ENCODE data around the gene CRAMP1.
"Not testable (repeated sequence)": the region's sequence is repeated elsewhere in the genome, so short reads cannot be mapped to it uniquely, and the experiment has no call there.

CRAMP1 gene

GRCh38 chr16:1612320-1613111, at the start of gene CRAMP1:
TSS of gene CRAMP1 (plus strand) at chr16:1612360. CDS start at chr16:1614640, 2,280 bp downstream.
- DNase-seq, result no peak

DNA sequence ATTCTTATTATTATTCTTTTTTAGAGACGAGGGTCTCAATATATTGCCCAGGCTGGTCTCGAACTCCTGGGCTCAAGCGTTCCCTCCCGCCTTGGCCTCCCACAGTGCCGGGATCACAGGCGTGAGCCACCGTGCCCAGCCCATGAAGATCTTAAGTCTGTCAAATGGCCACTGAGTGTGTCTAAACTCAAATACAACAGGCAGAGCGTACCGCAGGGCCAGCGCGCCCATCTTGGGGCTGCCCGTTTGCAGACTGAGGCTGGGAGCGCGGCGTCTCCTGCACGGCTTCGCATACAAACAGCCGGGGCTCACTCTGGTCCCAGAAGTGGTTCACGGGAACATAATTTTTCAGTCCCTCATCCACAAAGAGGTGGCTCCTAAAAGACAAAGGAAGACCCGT, 48.4 kb upstream of the CRAMP1 start:
- DNase-seq, result no peak

DNA sequence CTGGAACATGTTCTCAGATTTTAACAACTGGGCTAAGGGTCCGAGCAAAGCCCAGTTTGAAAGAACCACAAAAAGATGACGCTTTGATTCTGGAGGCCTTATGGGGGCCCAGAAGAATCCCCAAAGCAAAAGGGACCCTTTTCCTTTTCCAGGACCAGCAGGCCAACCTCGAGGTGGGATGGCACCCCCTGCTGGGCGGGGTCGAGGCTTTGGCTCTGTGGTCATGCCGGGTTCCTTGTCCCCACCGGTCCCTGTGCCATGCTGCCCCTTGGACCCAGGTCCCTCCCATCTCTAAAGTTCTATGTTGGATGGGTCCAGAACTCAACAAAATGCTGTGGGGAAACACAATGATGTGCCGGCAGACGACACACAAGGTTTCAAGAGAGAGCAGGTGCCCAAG, 47.8 kb upstream of the CRAMP1 start:
- no peak for DNase-seq

GRCh38 chr16:1565083-1565805, 46.9 kb upstream of the CRAMP1 start:
- no peak for DNase-seq

DNA sequence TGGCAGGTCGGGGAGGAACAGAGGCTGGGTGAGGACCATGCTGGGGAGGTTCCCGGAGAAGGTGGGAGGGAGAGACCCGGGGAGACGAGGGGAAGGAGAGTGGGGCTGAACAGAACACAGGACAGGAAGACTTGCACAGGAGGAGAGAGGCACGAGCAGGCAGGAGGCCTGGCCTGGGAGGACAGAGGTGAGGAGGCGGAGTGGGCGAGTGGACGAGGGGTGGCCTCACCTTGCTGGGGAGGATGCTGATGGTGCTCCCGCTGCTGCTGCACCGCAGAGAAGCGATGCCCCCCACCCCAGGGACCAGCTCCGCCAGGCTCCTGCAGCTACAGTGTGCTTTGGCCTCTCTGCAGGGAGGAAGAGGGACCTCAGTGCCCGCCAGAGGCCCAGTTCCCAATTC, 44.2 kb upstream of the CRAMP1 start:
- no peak for DNase-seq

GRCh38 chr16:1571012-1571671, 41.0 kb upstream of the CRAMP1 start:
- no peak for DNase-seq

DNA sequence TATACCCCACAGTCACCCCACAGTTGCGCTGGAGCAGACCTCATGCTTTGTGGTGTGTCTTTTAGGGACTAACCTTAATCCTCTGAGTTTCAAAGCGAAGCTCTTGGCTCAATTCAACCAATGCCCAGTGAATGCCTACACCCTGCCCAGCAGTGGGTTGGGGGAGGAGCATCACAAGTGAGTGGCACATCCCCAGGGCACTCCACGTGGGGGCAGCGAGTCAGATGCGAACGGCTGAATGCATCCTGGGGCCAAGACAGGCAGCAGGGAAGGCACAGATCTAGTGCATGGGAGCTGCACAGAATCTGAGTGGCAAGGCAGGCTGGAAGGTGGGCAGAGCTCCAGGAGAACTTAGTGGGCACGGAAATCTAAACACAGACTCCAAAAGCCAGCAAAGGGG, 39.5 kb upstream of the CRAMP1 start:
- no peak for DNase-seq

GRCh38 chr16:1573301-1573700, 38.9 kb upstream of the CRAMP1 start:
- DNase-seq, result no peak

GRCh38 chr16:1575578-1575977, 36.6 kb upstream of the CRAMP1 start:
- DNase-seq, result no peak

DNA sequence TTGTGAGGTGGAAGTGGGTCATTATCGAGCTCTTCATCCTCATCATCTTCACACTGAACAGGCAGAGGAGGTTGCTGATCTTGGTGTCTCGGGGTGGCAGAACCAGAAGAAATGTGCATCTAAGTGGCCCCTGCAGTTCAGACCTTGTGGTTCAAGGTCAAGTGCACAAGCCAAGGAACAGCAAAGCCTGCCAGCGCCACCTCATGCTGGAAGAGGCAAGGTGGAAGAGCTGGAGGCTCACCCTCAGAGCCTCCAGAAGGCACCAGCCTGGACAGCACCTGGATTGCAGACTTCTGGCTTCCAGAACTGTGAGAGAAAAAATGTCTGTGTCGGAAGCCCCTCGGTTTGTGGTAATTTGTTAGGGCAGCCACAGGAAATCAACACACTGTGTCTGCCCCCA, 32.9 kb upstream of the CRAMP1 start:
- DNase-seq, result no peak

- DNase-seq, result no peak
These were observed 31.9 kb upstream of the CRAMP1 start for GRCh38 chr16:1580256-1580655.

DNA sequence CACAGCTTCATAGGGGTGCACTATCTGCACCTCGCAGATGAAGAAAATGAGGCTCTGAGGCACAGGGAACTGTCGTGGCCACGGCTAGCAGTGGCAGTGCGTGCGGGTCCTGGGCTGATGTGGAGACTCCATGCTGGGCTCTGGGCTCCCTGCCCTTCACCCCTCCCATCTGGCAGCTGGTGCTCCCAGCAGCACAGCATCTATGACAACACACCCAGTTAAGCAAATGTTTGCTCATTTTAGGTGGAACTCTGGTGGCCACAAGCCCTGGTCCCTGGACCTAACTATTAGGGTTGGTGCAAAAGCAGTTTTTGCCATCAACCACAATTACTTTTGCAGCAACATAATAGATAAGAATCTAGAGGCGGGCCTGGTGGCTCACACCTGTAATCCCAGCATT, 31.2 kb upstream of the CRAMP1 start:
- no peak for DNase-seq

DNA sequence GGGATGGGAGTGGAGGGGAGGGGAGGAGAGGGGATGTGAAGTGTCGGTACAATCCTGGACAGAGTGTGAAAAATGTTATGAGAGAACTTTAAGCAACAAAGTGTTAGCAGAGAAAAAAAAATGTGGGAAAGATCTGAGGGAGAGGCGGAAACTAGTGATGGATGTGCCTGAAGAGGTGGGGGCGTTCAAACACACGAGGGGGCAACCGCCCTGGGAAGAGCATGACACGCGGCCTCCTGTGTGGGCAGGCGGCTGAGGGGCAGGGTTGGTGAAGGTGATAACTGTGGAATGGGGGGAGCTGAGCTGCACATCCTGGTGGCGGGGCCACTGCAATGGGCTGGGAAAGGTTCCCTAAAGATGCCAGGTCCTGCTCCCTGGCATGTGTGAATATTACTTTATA, 30.4 kb upstream of the CRAMP1 start:
- no peak for DNase-seq

- no peak for DNase-seq
These were observed 29.0 kb upstream of the CRAMP1 start for GRCh38 chr16:1583180-1583579.

- no peak for DNase-seq
These were observed 27.2 kb upstream of the CRAMP1 start for GRCh38 chr16:1584926-1585484.

GRCh38 chr16:1590366-1590765, 21.8 kb upstream of the CRAMP1 start:
- no peak for DNase-seq

GRCh38 chr16:1590930-1591705, 21.0 kb upstream of the CRAMP1 start:
- DNase-seq, result no peak

- DNase-seq, result no peak
These were observed 19.7 kb upstream of the CRAMP1 start for GRCh38 chr16:1592446-1592845.

DNA sequence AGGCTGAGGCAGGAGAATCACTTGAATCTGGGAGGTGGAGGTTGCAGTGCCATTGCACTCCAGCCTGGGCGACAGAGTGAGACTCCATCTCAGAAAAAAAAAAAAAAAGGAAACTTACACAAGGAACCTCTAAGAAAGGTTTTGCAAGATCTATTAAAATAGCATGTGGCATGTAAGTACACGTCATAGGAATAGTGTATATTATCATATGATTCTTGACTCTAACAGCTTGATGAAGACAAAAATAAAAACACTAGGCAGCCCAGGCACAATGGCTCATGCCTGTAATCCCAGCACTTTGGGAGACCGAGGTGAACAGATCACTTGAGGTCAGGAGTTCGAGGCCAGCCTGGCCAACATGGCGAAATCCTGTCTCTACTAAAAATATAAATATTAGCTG, 16.6 kb upstream of the CRAMP1 start:
- not testable (repeated sequence) for DNase-seq

GRCh38 chr16:1596516-1596915, 15.6 kb upstream of the CRAMP1 start:
- DNase-seq, result no peak

DNA sequence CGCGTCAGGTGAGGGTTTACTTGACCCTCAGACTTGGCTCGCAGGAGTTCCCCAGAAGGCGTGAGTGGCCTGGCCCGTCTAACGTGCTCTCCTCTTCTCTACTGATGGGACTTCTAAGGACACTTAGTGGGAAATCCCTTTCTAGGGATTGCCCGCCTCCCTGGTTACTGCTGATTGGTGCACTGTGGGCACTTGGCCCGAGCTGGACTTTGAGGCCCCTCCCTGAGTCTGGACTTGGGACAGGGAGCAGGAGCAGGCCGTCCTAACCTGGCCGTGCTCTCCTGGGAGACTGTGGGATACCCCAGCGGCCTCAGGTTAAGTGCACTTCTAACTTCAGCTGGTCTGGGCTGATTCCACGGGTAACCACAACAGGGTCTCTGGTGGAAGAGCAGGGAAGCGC, 15.0 kb upstream of the CRAMP1 start:
- DNase-seq, result no peak

DNA sequence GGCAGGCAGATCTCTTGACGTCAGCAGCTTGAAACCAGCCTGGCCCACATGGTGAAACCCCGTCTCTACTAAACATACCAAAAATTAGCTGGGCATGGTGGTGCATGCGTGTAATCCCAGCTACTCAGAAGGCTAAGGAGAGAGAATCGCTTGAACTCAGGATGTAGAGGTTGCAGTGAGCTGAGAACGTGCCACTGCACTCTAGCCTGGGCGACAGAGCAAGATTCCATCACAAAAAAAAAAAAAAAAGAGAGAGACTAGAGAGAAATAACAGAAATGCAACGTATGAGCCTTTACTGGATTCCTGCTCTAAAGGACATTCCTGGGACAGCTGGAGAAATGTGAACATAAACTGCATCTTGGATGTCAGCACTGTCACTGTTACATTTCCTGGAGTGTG, 11.1 kb upstream of the CRAMP1 start:
- no peak for DNase-seq

DNA sequence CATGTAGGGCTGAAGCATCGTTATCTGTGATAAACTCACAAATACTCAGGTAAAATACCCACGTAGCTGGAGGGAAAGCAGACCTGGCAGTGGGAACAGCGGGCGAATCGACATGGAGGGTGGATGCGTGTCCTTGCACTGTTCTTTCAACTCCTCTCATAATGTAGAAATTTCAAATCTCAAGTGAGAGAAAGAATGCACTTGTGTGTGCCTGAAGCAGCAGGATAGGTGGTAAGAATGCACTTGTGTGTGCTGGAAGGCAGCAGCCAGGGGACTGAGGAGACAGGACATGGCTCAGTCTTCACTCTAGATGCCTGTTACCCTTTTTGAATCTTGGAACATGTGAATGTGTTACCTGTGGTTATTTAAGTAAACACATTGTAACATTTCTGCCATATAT, 10.7 kb upstream of the CRAMP1 start:
- no peak for DNase-seq
